Hepatocyte (in vitro differentiated cells): Measurements from ENCODE around the gene MRAP2.

Source experiments
- CTCF ChIP-seq: fragments of 200-600 bp; sonication (generic); IDR thresholded peaks from 2 replicates; pipeline ENCODE4 v1.5.1; 2016; ENCODE audit warnings: antibody characterized with exemption, mild to moderate bottlenecking; ENCODE audit not compliant: poor library complexity
- EZH2 ChIP-seq: fragments of 200-600 bp; sonication (generic); IDR thresholded peaks from 2 replicates; pipeline ENCODE4 v1.6.1; 2016; ENCODE audit warnings: antibody characterized with exemption, mild to moderate bottlenecking, borderline replicate concordance
- EZH2phosphoT487 ChIP-seq: fragments of 200-600 bp; sonication (generic); IDR thresholded peaks from one replicate; pipeline ENCODE4 v1.6.1; 2018; ENCODE audit warnings: antibody characterized with exemption, mild to moderate bottlenecking, low read depth, moderate library complexity; ENCODE audit not compliant: unreplicated experiment, severe bottlenecking

- TF ChIP-seq CTCF (no peak), EZH2 (no peak), EZH2phosphoT487 (no peak)
Observed at GRCh38 chr6:84059082-84059481, 25.5 kb downstream of the MRAP2 start.
